Upper lobe of left lung (tissue), 6 donors: ENCODE results near the gene FOXR1. TPM values are rescaled to one million over a fixed set of nuclear protein-coding genes. Genes with fewer than 3 reads are reported as not detected.

ENCODE experiments used
- small RNA-seq, 4 donors: library from RNA; depleted of rRNA; stranded (forward); fragments of <200 nt; gene quantifications; one replicate each; pipeline ENCODE3, GENCODE V24; 2016
- total RNA-seq, 6 donors: library from RNA; depleted of rRNA in 4 of 6; stranded (reverse); fragments of >200 nt in 4 of 6; gene quantifications; one replicate each; pipeline versions ENCODE4 v1.1.0 to v1.2.1, GENCODE V29; 2016 to 2021
- donor health status: DM: no; HTN: no; CAD: no; lungs with moderate emphysema.
- donor health status: DM: no; HTN: yes; CAD: no; lungs with severe emphysema.

Gene FOXR1
- total RNA-seq, 6 donors from 2014 or later, result not detected

Small RNA genes within 50 kb of the gene (small RNA-seq; reads per million reads assigned to genes)
- gene AP003392.2 (0 to 0.22 (median 0) reads per million in 4 donors), gene RF00017 (0 reads per million in 4 donors), gene RF00019 (0 reads per million in 4 donors), gene RN7SL688P (0 reads per million in 4 donors)

Other genes starting within 250 kb of the FOXR1 start
- gene DDX6, start 180.6 kb upstream of the FOXR1 start, total RNA-seq, result 100 to 1,000 TPM in 2 of 6 donors, 10 to 100 TPM in 4; 39.8 to 107 (median 76.7) TPM
- gene CXCR5, start 87.9 kb upstream of the FOXR1 start, total RNA-seq, result under 1 TPM in 4 of 6 donors, not detected in 2; under 0.01 to 0.17 (median 0.16) TPM
- 10 to 100 TPM; 28.7 to 70.2 (median 66.4) TPM for gene BCL9L, start 45.8 kb upstream of the FOXR1 start, total RNA-seq
- not detected for gene UPK2, start 15.5 kb upstream of the FOXR1 start, total RNA-seq
- 100 to 1,000 TPM in 3 of 6 donors, 10 to 100 TPM in 3; 44.3 to 407 (median 94.3) TPM for gene CENATAC, start 26.4 kb downstream of the FOXR1 start, total RNA-seq
- gene RPS25, start 46.6 kb downstream of the FOXR1 start, total RNA-seq, result 1,000 to 10,000 TPM in 2 of 6 donors, 100 to 1,000 TPM in 4; 253 to 1,288 (median 830) TPM
- 10 to 100 TPM; 44.2 to 77.5 (median 63.6) TPM for gene TRAPPC4, start 47.0 kb downstream of the FOXR1 start, total RNA-seq
- 10 to 100 TPM; 11.4 to 29.0 (median 19.9) TPM for gene SLC37A4, start 59.1 kb downstream of the FOXR1 start, total RNA-seq
- gene HYOU1, start 85.4 kb downstream of the FOXR1 start, total RNA-seq, result 100 to 1,000 TPM in 1 of 6 donors, 10 to 100 TPM in 5; 33.5 to 202 (median 72.7) TPM
- 10 to 100 TPM; 24.9 to 88.0 (median 40.4) TPM for gene VPS11, start 96.1 kb downstream of the FOXR1 start, total RNA-seq
- gene HMBS, start 113.1 kb downstream of the FOXR1 start, total RNA-seq, result 10 to 100 TPM in 5 of 6 donors, 1 to 10 TPM in 1; 8.4 to 20.4 (median 13.4) TPM
- gene DPAGT1, start 130.1 kb downstream of the FOXR1 start, total RNA-seq, result 10 to 100 TPM; 18.6 to 43.9 (median 28.3) TPM
- gene C2CD2L, start 135.6 kb downstream of the FOXR1 start, total RNA-seq, result 10 to 100 TPM; 13.0 to 26.2 (median 19.8) TPM
- gene HINFP, start 149.8 kb downstream of the FOXR1 start, total RNA-seq, result 10 to 100 TPM; 22.3 to 90.1 (median 25.6) TPM
- under 1 TPM in 2 of 6 donors, not detected in 4; 0.06 to 0.78 TPM for gene ABCG4, start 177.3 kb downstream of the FOXR1 start, total RNA-seq
- 10 to 100 TPM; 13.1 to 34.5 (median 20.2) TPM for gene NLRX1, start 197.0 kb downstream of the FOXR1 start, total RNA-seq
- 1 to 10 TPM in 1 of 6 donors, under 1 TPM in 3, not detected in 2; 0.29 to 1.0 (median 0.81) TPM for gene NHERF4, start 213.7 kb downstream of the FOXR1 start, total RNA-seq
- gene CBL, start 234.6 kb downstream of the FOXR1 start, total RNA-seq, result 10 to 100 TPM; 15.4 to 32.2 (median 18.9) TPM